ENCODE data around the gene CCN2.
"Not testable (repeated sequence)": the region's sequence is repeated elsewhere in the genome, so short reads cannot be mapped to it uniquely, and the experiment has no call there.

The CCN2 gene

GRCh38 chr6:131937703-131938631 lies 13.2 kb downstream of the CCN2 start:
- no peak for DNase-seq

GRCh38 chr6:131937226-131937625 lies 13.9 kb downstream of the CCN2 start:
- no peak for DNase-seq

- no peak for DNase-seq
Observed at GRCh38 chr6:131936156-131936555, 15.0 kb downstream of the CCN2 start.

GRCh38 chr6:131931063-131931750 lies 20.0 kb downstream of the CCN2 start:
- no peak for DNase-seq

- DNase-seq = no peak
Observed at GRCh38 chr6:131929976-131930375, 21.2 kb downstream of the CCN2 start.

GRCh38 chr6:131929264-131929663 lies 21.9 kb downstream of the CCN2 start:
- DNase-seq = no peak

- DNase-seq = no peak
Observed at GRCh38 chr6:131924881-131925474, 26.2 kb downstream of the CCN2 start.

- peak; percentile 23 for DNase-seq
Observed at GRCh38 chr6:131923356-131923755, 27.8 kb downstream of the CCN2 start.

GRCh38 chr6:131920656-131921055 lies 30.5 kb downstream of the CCN2 start:
- no peak for DNase-seq

- no peak for DNase-seq
Observed at GRCh38 chr6:131918650-131919355, 32.4 kb downstream of the CCN2 start.

GRCh38 chr6:131917763-131918649 lies 33.2 kb downstream of the CCN2 start:
- no peak for DNase-seq

- DNase-seq = peak; percentile 50
Observed at GRCh38 chr6:131917318-131917717, 33.9 kb downstream of the CCN2 start.

GRCh38 chr6:131916847-131917246 lies 34.3 kb downstream of the CCN2 start:
- DNase-seq = no peak

- not testable (repeated sequence) for DNase-seq
Observed at GRCh38 chr6:131916091-131916796, 34.9 kb downstream of the CCN2 start.

- peak; percentile 20 for DNase-seq
Observed at GRCh38 chr6:131914967-131915751, 36.0 kb downstream of the CCN2 start.

- DNase-seq = no peak
Observed at GRCh38 chr6:131914234-131914633, 36.9 kb downstream of the CCN2 start.

GRCh38 chr6:131911951-131912350 lies 39.2 kb downstream of the CCN2 start:
- no peak for DNase-seq

- DNase-seq = no peak
Observed at GRCh38 chr6:131910956-131911355, 40.2 kb downstream of the CCN2 start.

- no peak for DNase-seq
Observed at GRCh38 chr6:131910219-131910589, 41.0 kb downstream of the CCN2 start.

- peak; percentile 58 for DNase-seq
Observed at GRCh38 chr6:131909408-131910218, 41.6 kb downstream of the CCN2 start.
